Measurements from ENCODE around the gene INPP5D. TPM values are rescaled to one million over a fixed set of nuclear protein-coding genes. Genes with fewer than 3 reads are reported as not detected.

INPP5D gene
- total and polyA plus RNA-seq, 2 of the 13 experiments (the other 11 are each of a cell fraction or from before 2014, with no cell fraction given): 16.7 to 18.0 TPM

- no peak for TF ChIP-seq ZNF318 (CRISPR knock-in tag; IDR thresholded peaks at IDR 0.05)
- TF ChIP-seq CENPX (CRISPR knock-in tag; IDR thresholded peaks at IDR 0.05): no peak
- TF ChIP-seq TEAD2 (CRISPR knock-in tag; IDR thresholded peaks at IDR 0.05): no peak
- TF ChIP-seq NFYC (CRISPR knock-in tag; IDR thresholded peaks at IDR 0.05): no peak
- no peak for TF ChIP-seq PLRG1 (conservative IDR thresholded peaks at IDR 0.05)
- no peak for TF ChIP-seq ATAD3A (CRISPR knock-in tag; IDR thresholded peaks at IDR 0.05)
- TF ChIP-seq MXD1 (CRISPR knock-in tag; IDR thresholded peaks at IDR 0.05): no peak
Measured at GRCh38 chr2:233234996-233235395, 174.9 kb downstream of the INPP5D start (continued).
